Measurements from ENCODE around the gene PCAT7.

DNA sequence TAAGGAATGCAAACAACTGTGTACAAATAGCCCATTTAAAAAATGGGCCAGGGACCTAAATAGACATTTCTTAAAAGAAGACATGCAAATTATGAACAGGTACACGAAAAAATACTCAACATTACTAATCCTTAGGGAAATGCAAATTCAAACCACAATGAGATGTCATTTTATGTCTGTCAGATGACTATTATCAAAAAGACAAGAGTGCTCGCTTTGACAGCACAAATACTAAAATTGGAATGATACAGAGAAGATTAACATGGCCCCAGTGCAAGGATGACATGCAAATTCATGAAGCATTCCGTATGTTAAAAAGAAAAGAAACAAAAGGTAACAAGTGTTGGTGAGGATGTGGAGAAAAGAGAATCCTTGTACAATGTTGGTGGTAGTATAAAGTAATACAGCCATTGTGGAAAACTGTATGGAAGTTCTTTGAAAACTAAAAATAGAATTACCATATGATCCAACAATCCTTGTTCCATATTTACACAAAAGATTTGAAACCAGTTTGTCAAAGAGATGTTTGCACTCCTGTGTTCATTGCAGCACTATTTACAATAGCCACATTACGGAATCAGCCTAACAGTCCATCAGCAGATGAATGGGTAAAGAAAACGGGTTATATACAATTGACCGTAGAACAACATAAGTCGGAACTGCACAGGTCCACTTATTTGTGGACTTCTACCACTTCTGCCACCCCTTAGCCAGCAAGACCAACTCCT is 47.2 kb upstream of the PCAT7 start:
- TF ChIP-seq, protein P1, sequence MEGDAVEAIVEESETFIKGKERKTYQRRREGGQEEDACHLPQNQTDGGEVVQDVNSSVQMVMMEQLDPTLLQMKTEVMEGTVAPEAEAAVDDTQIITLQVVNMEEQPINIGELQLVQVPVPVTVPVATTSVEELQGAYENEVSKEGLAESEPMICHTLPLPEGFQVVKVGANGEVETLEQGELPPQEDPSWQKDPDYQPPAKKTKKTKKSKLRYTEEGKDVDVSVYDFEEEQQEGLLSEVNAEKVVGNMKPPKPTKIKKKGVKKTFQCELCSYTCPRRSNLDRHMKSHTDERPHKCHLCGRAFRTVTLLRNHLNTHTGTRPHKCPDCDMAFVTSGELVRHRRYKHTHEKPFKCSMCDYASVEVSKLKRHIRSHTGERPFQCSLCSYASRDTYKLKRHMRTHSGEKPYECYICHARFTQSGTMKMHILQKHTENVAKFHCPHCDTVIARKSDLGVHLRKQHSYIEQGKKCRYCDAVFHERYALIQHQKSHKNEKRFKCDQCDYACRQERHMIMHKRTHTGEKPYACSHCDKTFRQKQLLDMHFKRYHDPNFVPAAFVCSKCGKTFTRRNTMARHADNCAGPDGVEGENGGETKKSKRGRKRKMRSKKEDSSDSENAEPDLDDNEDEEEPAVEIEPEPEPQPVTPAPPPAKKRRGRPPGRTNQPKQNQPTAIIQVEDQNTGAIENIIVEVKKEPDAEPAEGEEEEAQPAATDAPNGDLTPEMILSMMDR (IDR thresholded peaks at IDR 0.05; ENCODE audit: poor library complexity, severe bottlenecking), result no peak
- TF ChIP-seq EZH2 (IDR thresholded peaks at IDR 0.05; ENCODE audit: borderline replicate concordance, insufficient read depth, low read length, poor library complexity, severe bottlenecking), result no peak
- TF ChIP-seq, protein P2, sequence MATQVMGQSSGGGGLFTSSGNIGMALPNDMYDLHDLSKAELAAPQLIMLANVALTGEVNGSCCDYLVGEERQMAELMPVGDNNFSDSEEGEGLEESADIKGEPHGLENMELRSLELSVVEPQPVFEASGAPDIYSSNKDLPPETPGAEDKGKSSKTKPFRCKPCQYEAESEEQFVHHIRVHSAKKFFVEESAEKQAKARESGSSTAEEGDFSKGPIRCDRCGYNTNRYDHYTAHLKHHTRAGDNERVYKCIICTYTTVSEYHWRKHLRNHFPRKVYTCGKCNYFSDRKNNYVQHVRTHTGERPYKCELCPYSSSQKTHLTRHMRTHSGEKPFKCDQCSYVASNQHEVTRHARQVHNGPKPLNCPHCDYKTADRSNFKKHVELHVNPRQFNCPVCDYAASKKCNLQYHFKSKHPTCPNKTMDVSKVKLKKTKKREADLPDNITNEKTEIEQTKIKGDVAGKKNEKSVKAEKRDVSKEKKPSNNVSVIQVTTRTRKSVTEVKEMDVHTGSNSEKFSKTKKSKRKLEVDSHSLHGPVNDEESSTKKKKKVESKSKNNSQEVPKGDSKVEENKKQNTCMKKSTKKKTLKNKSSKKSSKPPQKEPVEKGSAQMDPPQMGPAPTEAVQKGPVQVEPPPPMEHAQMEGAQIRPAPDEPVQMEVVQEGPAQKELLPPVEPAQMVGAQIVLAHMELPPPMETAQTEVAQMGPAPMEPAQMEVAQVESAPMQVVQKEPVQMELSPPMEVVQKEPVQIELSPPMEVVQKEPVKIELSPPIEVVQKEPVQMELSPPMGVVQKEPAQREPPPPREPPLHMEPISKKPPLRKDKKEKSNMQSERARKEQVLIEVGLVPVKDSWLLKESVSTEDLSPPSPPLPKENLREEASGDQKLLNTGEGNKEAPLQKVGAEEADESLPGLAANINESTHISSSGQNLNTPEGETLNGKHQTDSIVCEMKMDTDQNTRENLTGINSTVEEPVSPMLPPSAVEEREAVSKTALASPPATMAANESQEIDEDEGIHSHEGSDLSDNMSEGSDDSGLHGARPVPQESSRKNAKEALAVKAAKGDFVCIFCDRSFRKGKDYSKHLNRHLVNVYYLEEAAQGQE (IDR thresholded peaks at IDR 0.05; ENCODE audit: borderline replicate concordance), result no peak
- peak; percentile 83 for TF ChIP-seq EP300 (conservative IDR thresholded peaks at IDR 0.05; ENCODE audit: poor library complexity, severe bottlenecking)

All from neural cell (in vitro differentiated cells).